NCI-H510A (cell line): ENCODE results near the gene TERB1.

Experiments
- DNase-seq: peaks from one replicate; lab custom pipeline; 2025; lab: John Stamatoyannopoulos, UW

The TERB1 gene

GRCh38 chr16:66801320-66802105 is at the start of gene TERB1:
TERB1 (minus strand) TSS chr16:66801584; CDS start chr16:66796798, 4,786 bp downstream.
- no peak for DNase-seq

- DNase-seq = no peak
Measured at GRCh38 chr16:66850115-66850815, 48.9 kb upstream of the TERB1 start.

GRCh38 chr16:66849549-66849948 is 48.2 kb upstream of the TERB1 start:
- DNase-seq = no peak

- no peak for DNase-seq
Measured at GRCh38 chr16:66849021-66849420, 47.6 kb upstream of the TERB1 start.

- no peak for DNase-seq
Measured at GRCh38 chr16:66848172-66848571, 46.8 kb upstream of the TERB1 start.

GRCh38 chr16:66847533-66848067 is 46.2 kb upstream of the TERB1 start:
- no peak for DNase-seq

- no peak for DNase-seq
Measured at GRCh38 chr16:66846831-66847230, 45.4 kb upstream of the TERB1 start.

- DNase-seq = no peak
Measured at GRCh38 chr16:66846266-66846665, 44.9 kb upstream of the TERB1 start.

- DNase-seq = no peak
Measured at GRCh38 chr16:66845791-66846221, 44.4 kb upstream of the TERB1 start.

- no peak for DNase-seq
Measured at GRCh38 chr16:66845080-66845410, 43.7 kb upstream of the TERB1 start.

GRCh38 chr16:66844342-66845079 is 43.1 kb upstream of the TERB1 start, which contains the start of gene CA7:
CA7 (plus strand) TSS chr16:66844414; CDS start chr16:66844488, 74 bp downstream.
- no peak for DNase-seq

- DNase-seq = no peak
Measured at GRCh38 chr16:66844009-66844341, 42.6 kb upstream of the TERB1 start.

GRCh38 chr16:66843191-66843590 is 41.8 kb upstream of the TERB1 start:
- DNase-seq = no peak

GRCh38 chr16:66842765-66843164 is 41.4 kb upstream of the TERB1 start:
- no peak for DNase-seq

- no peak for DNase-seq
Measured at GRCh38 chr16:66841366-66841765, 40.0 kb upstream of the TERB1 start.

GRCh38 chr16:66840883-66841282 is 39.5 kb upstream of the TERB1 start:
- DNase-seq = no peak

GRCh38 chr16:66834746-66835145 is 33.4 kb upstream of the TERB1 start:
- DNase-seq = no peak

- no peak for DNase-seq
Measured at GRCh38 chr16:66832661-66833305, 31.4 kb upstream of the TERB1 start.

- DNase-seq = no peak
Measured at GRCh38 chr16:66832190-66832589, 30.8 kb upstream of the TERB1 start.

GRCh38 chr16:66830422-66831404 is 29.3 kb upstream of the TERB1 start, which contains the start of gene NAE1:
NAE1 (minus strand) TSS chr16:66830976; CDS start chr16:66830899, 77 bp downstream.
- peak; percentile 50 for DNase-seq

GRCh38 chr16:66824006-66824405 is 22.6 kb upstream of the TERB1 start:
- DNase-seq = no peak
